Measurements from ENCODE around the gene KRT39.

DNA sequence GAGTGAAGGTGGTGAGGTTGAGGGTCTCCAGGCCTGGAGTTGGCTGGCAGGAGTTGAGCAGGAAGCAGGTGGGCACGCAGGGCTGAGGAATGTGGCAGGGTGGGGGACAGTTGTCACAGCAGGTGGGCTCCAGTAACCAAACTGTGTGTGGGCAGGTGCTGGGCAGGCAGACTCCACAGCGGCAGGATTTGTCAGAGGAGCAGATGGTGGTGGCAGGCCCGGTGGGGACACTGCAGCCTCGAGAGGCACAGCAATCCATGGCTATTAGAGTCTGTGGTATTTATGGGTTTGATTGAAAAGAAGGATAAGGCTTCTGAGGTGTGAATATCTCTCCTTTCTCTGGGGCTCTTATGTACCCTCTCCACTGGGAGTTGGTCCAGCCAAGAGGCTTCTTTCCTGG, 27.1 kb upstream of the KRT39 start, which contains the start of gene KRTAP3-3:
- TF ChIP-seq, protein P1, sequence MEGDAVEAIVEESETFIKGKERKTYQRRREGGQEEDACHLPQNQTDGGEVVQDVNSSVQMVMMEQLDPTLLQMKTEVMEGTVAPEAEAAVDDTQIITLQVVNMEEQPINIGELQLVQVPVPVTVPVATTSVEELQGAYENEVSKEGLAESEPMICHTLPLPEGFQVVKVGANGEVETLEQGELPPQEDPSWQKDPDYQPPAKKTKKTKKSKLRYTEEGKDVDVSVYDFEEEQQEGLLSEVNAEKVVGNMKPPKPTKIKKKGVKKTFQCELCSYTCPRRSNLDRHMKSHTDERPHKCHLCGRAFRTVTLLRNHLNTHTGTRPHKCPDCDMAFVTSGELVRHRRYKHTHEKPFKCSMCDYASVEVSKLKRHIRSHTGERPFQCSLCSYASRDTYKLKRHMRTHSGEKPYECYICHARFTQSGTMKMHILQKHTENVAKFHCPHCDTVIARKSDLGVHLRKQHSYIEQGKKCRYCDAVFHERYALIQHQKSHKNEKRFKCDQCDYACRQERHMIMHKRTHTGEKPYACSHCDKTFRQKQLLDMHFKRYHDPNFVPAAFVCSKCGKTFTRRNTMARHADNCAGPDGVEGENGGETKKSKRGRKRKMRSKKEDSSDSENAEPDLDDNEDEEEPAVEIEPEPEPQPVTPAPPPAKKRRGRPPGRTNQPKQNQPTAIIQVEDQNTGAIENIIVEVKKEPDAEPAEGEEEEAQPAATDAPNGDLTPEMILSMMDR (IDR thresholded peaks at IDR 0.05 in 4 of 5, conservative IDR thresholded peaks at IDR 0.05 in 1 of 5), result no peak
- no peak for TF ChIP-seq POLR2A (IDR thresholded peaks at IDR 0.05)
